NCI-H2029 (cell line): ENCODE data around the gene HIP1.
"Not testable (repeated sequence)": the region's sequence is repeated elsewhere in the genome, so short reads cannot be mapped to it uniquely, and the experiment has no call there.

ENCODE experiments used
- DNase-seq: peaks from one replicate; lab custom pipeline; 2025; lab: John Stamatoyannopoulos, UW

Gene HIP1

DNA sequence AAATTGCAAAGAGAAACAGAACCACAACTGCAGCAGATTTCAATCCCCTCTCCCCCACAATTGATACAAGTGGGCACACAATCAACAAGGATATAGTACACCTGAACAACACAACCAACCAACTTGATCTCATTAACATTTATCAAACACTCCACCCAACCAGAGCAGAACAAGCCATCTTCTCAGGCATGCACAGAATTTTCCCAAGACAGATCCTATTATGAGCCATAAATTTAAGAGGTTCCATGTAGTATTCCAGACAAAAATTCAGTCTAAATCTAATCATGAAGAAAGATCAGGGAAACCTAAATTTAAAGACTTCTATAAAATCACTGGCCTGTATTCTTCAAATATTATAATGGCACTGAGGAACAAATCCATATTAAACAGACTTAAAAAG is 217.0 kb downstream of the HIP1 start:
- DNase-seq = not testable (repeated sequence)

DNA sequence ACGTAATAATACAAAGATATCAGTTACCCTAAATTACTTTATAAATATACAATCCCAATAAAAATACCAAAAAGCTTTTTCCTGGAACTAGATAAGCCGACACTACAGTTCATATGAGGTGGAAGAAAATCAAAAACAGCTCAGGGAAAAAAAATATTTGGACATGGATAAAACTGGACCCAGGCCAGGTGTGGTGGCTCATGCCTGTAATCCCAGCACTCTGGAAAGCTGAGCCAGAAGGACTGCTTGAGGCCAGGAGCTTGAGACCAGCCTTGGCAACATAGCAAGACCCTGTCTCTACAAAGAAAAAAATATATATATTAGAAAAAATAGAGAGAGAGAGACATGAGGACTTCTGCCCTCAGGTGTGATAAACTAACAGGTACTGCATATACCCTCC is 219.9 kb downstream of the HIP1 start:
- DNase-seq = not testable (repeated sequence)

GRCh38 chr7:75509033-75509432 is 229.7 kb downstream of the HIP1 start:
- DNase-seq = not testable (repeated sequence)

GRCh38 chr7:75492020-75492419 is 246.7 kb downstream of the HIP1 start, which contains the start of gene SPDYE5:
Gene SPDYE5, plus strand, starts transcription at chr7:75492320. Its CDS starts 1,728 bp downstream, at chr7:75494048.
- not testable (repeated sequence) for DNase-seq

GRCh38 chr7:75485979-75486643 is 252.6 kb downstream of the HIP1 start, which contains the start of gene POM121C:
Gene POM121C, minus strand, starts transcription at chr7:75486299. Its CDS starts 44,803 bp downstream, at chr7:75441496.
- DNase-seq = peak; percentile 43

GRCh38 chr7:75485355-75485978 is 253.3 kb downstream of the HIP1 start:
- DNase-seq = not testable (repeated sequence)
